ENCODE results near the gene SPOUT1. TPM values are rescaled to one million over a fixed set of nuclear protein-coding genes. Genes with fewer than 3 reads are reported as not detected.
"Not testable (repeated sequence)": the region's sequence is repeated elsewhere in the genome, so short reads cannot be mapped to it uniquely, and the experiment has no call there.

Gene SPOUT1
- total RNA-seq, 1 experiment from 2014 or later: 35.8 TPM

- intact Hi-C loops (cut with micrococcal nuclease; ENCODE audit: unreplicated experiment): loop anchor here (1.0 kb wide), 1 partner anchor 65 kb away; no protein-coding TSS in a partner anchor
- Mint-ChIP-seq H3K4me3 (ENCODE audit: low read depth, unreplicated experiment) (no peak overlapping the region), H3K4me1 (ENCODE audit: low read depth, unreplicated experiment) (no peaks in the 10 kb centered on the region), H3K27me3 (ENCODE audit: unreplicated experiment) (no peaks in the 10 kb centered on the region), H3K27ac (ENCODE audit: unreplicated experiment) (no peak overlapping the region), H3K36me3 (ENCODE audit: insufficient read depth, unreplicated experiment) (no peaks in the 10 kb centered on the region), H3K9me3 (ENCODE audit: low read depth, unreplicated experiment) (no peaks in the 10 kb centered on the region)
- no TSS peak for BruUV-seq (replicated peaks)
- CTCF ChIA-PET: interaction anchor here (1.0 to 1.9 kb wide), 2 partner anchors 49 to 64 kb away, joined by 3 to 4 read pairs; no protein-coding TSS in a partner anchor
- TF ChIP-seq CTCF (IDR thresholded peaks at IDR 0.05; ENCODE audit: unreplicated experiment): peak; percentile 95
- peak; percentile 77 for DNase-seq
Observed at GRCh38 chr9:128863647-128864046, 34.1 kb upstream of the SPOUT1 start.

- DNase-seq: no peak
- BruUV-seq (replicated peaks): no TSS peak
- no peaks in the 10 kb centered on the region for H3K4me1 Mint-ChIP-seq (ENCODE audit: low read depth, unreplicated experiment)
- intact Hi-C loops (cut with micrococcal nuclease; ENCODE audit: unreplicated experiment): no loop called here
- H3K36me3 Mint-ChIP-seq (ENCODE audit: insufficient read depth, unreplicated experiment): no peaks in the 10 kb centered on the region
- no peaks in the 10 kb centered on the region for H3K9me3 Mint-ChIP-seq (ENCODE audit: low read depth, unreplicated experiment)
- H3K27me3 Mint-ChIP-seq (ENCODE audit: unreplicated experiment): no peaks in the 10 kb centered on the region
- CTCF ChIA-PET: interaction anchor here (0.6 kb wide), 2 partner anchors 14 to 127 kb away, joined by 3 to 10 read pairs; no protein-coding TSS in a partner anchor
- H3K4me3 Mint-ChIP-seq (ENCODE audit: low read depth, unreplicated experiment): no peak overlapping the region
- no peak overlapping the region for H3K27ac Mint-ChIP-seq (ENCODE audit: unreplicated experiment)
- TF ChIP-seq CTCF (IDR thresholded peaks at IDR 0.05; ENCODE audit: unreplicated experiment): no peak
Observed at GRCh38 chr9:128862401-128862851, 32.8 kb upstream of the SPOUT1 start.

- DNase-seq: no peak
- CTCF ChIA-PET: no interaction called here
- Mint-ChIP-seq H3K4me1 (ENCODE audit: low read depth, unreplicated experiment) (no peaks in the 10 kb centered on the region), H3K27ac (ENCODE audit: unreplicated experiment) (no peak overlapping the region), H3K9me3 (ENCODE audit: low read depth, unreplicated experiment) (no peaks in the 10 kb centered on the region), H3K36me3 (ENCODE audit: insufficient read depth, unreplicated experiment) (no peaks in the 10 kb centered on the region), H3K27me3 (ENCODE audit: unreplicated experiment) (no peaks in the 10 kb centered on the region), H3K4me3 (ENCODE audit: low read depth, unreplicated experiment) (no peak overlapping the region)
- no TSS peak for BruUV-seq (replicated peaks)
- intact Hi-C loops (cut with micrococcal nuclease; ENCODE audit: unreplicated experiment): no loop called here
- TF ChIP-seq CTCF (IDR thresholded peaks at IDR 0.05; ENCODE audit: unreplicated experiment): no peak
Observed at GRCh38 chr9:128861501-128861900, 31.9 kb upstream of the SPOUT1 start.

- intact Hi-C loops (cut with micrococcal nuclease; ENCODE audit: unreplicated experiment): no loop called here
- H3K9me3 Mint-ChIP-seq (ENCODE audit: low read depth, unreplicated experiment): no peaks in the 10 kb centered on the region
- no peak overlapping the region for H3K27ac Mint-ChIP-seq (ENCODE audit: unreplicated experiment)
- CTCF ChIA-PET: no interaction called here
- no peaks in the 10 kb centered on the region for H3K27me3 Mint-ChIP-seq (ENCODE audit: unreplicated experiment)
- no peaks in the 10 kb centered on the region for H3K4me1 Mint-ChIP-seq (ENCODE audit: low read depth, unreplicated experiment)
- BruUV-seq (replicated peaks): no TSS peak
- no peak overlapping the region for H3K4me3 Mint-ChIP-seq (ENCODE audit: low read depth, unreplicated experiment)
- no peaks in the 10 kb centered on the region for H3K36me3 Mint-ChIP-seq (ENCODE audit: insufficient read depth, unreplicated experiment)
- no peak for DNase-seq
- TF ChIP-seq CTCF (IDR thresholded peaks at IDR 0.05; ENCODE audit: unreplicated experiment): no peak
Observed at GRCh38 chr9:128860937-128861336, 31.3 kb upstream of the SPOUT1 start.

GRCh38 chr9:128858476-128858875, 28.9 kb upstream of the SPOUT1 start:
- H3K27ac Mint-ChIP-seq (ENCODE audit: unreplicated experiment); H3K4me3 Mint-ChIP-seq (ENCODE audit: low read depth, unreplicated experiment); H3K9me3 Mint-ChIP-seq (ENCODE audit: low read depth, unreplicated experiment); H3K27me3 Mint-ChIP-seq (ENCODE audit: unreplicated experiment); H3K4me1 Mint-ChIP-seq (ENCODE audit: low read depth, unreplicated experiment); BruUV-seq (replicated peaks); intact Hi-C loops (cut with micrococcal nuclease; ENCODE audit: unreplicated experiment); CTCF ChIA-PET; H3K36me3 Mint-ChIP-seq (ENCODE audit: insufficient read depth, unreplicated experiment); DNase-seq: not testable (repeated sequence)

- H3K4me1 Mint-ChIP-seq (ENCODE audit: low read depth, unreplicated experiment); BruUV-seq (replicated peaks); H3K4me3 Mint-ChIP-seq (ENCODE audit: low read depth, unreplicated experiment); CTCF ChIA-PET; DNase-seq; H3K36me3 Mint-ChIP-seq (ENCODE audit: insufficient read depth, unreplicated experiment); intact Hi-C loops (cut with micrococcal nuclease; ENCODE audit: unreplicated experiment); H3K27ac Mint-ChIP-seq (ENCODE audit: unreplicated experiment); H3K9me3 Mint-ChIP-seq (ENCODE audit: low read depth, unreplicated experiment); H3K27me3 Mint-ChIP-seq (ENCODE audit: unreplicated experiment): not testable (repeated sequence)
Observed at GRCh38 chr9:128854454-128854853, 24.9 kb upstream of the SPOUT1 start.

GRCh38 chr9:128852646-128853045, 23.1 kb upstream of the SPOUT1 start:
- H3K27me3 Mint-ChIP-seq (ENCODE audit: unreplicated experiment); H3K36me3 Mint-ChIP-seq (ENCODE audit: insufficient read depth, unreplicated experiment); H3K27ac Mint-ChIP-seq (ENCODE audit: unreplicated experiment); H3K9me3 Mint-ChIP-seq (ENCODE audit: low read depth, unreplicated experiment); H3K4me1 Mint-ChIP-seq (ENCODE audit: low read depth, unreplicated experiment); H3K4me3 Mint-ChIP-seq (ENCODE audit: low read depth, unreplicated experiment); DNase-seq; BruUV-seq (replicated peaks): not testable (repeated sequence)
- CTCF ChIA-PET: interaction anchor here (0.8 to 1.2 kb wide), 2 partner anchors 74 to 76 kb away, joined by 3 read pairs; no protein-coding TSS in a partner anchor
- intact Hi-C loops (cut with micrococcal nuclease; ENCODE audit: unreplicated experiment): loop anchor here (1.0 kb wide), 1 partner anchor 76 kb away; no protein-coding TSS in a partner anchor

Measured in Calu3 (cell line).